Large intestine (tissue), 12 donors: ENCODE measurements around the gene PPP2R5C. TPM values are rescaled to one million over a fixed set of nuclear protein-coding genes. Genes with fewer than 3 reads are reported as not detected.
"Not testable (repeated sequence)": the region's sequence is repeated elsewhere in the genome, so short reads cannot be mapped to it uniquely, and the experiment has no call there.

Experiments used
- DNase-seq, 2 donors: peaks; one replicate each; pipeline versions ENCODE4 v3.0.0 to v3.0.0-alpha.2; 2013
- H3K27ac ChIP-seq: one replicate; pipeline ENCODE4 v1.5.1; 2013; ENCODE audit warnings: low read length
- H3K27me3 ChIP-seq: 2 replicates; pipeline ENCODE4 v1.6.1; 2013; ENCODE audit warnings: low read length; ENCODE audit not compliant: control insufficient read depth, insufficient read depth
- H3K36me3 ChIP-seq: 2 replicates; pipeline ENCODE4 v1.6.1; 2013; ENCODE audit warnings: low read length; ENCODE audit not compliant: control insufficient read depth, insufficient read depth
- H3K4me1 ChIP-seq: one replicate; pipeline ENCODE4 v1.6.1; 2013; ENCODE audit warnings: low read length; ENCODE audit not compliant: control insufficient read depth, insufficient read depth
- H3K4me3 ChIP-seq: one replicate; pipeline ENCODE4 v1.5.1; 2013; ENCODE audit warnings: low read length
- H3K9me3 ChIP-seq: one replicate; pipeline ENCODE4 v1.6.1; 2013; ENCODE audit warnings: mild to moderate bottlenecking, low read depth, low read length, moderate library complexity; ENCODE audit not compliant: control insufficient read depth
- WGBS: methylation state at CpG from one replicate; pipeline ENCODE4 v1.1.5; 2013; ENCODE audit warnings: low lambda C conversion rate; ENCODE audit not compliant: insufficient coverage; 5-methylcytosine and 5-hydroxymethylcytosine counted together
- long read RNA-seq, 11 donors: transcript quantifications; one replicate each; lab custom pipeline, GENCODE V29; 2026
- polyA plus RNA-seq: library from polyadenylated mRNA; unstranded; fragments of 120-200 nt; gene quantifications from one replicate; pipeline ENCODE4 v1.2.1, GENCODE V29; 2013

The PPP2R5C gene
- polyA plus RNA-seq: 93.4 TPM
- long read RNA-seq, donor 1, full-length matches to known transcripts: 22 of 22 reads
- long read RNA-seq, donor 1, partial matches to known transcripts: 0 of 22 reads
- long read RNA-seq, donor 1, other reads (novel, unspliced or antisense): 0 of 22 reads
- long read RNA-seq, donor 2, full-length matches to known transcripts: 34 of 52 reads
- long read RNA-seq, donor 2, partial matches to known transcripts: 13 of 52 reads
- long read RNA-seq, donor 2, other reads (novel, unspliced or antisense): 5 of 52 reads
- long read RNA-seq, donor 3: 0 reads
- long read RNA-seq, donor 4, partial matches to known transcripts: 0 of 3 reads
- long read RNA-seq, donor 4, other reads (novel, unspliced or antisense): 0 of 3 reads
- long read RNA-seq, donor 5, full-length matches to known transcripts: 19 of 19 reads
- long read RNA-seq, donor 5, partial matches to known transcripts: 0 of 19 reads
- long read RNA-seq, donor 5, other reads (novel, unspliced or antisense): 0 of 19 reads
- long read RNA-seq, donor 6, full-length matches to known transcripts: 22 of 42 reads
- long read RNA-seq, donor 6, partial matches to known transcripts: 20 of 42 reads
- long read RNA-seq, donor 6, other reads (novel, unspliced or antisense): 0 of 42 reads
- long read RNA-seq, donor 7, full-length matches to known transcripts: 13 of 13 reads
- long read RNA-seq, donor 7, partial matches to known transcripts: 0 of 13 reads
- long read RNA-seq, donor 7, other reads (novel, unspliced or antisense): 0 of 13 reads
- long read RNA-seq, donor 8, full-length matches to known transcripts: 35 of 93 reads
- long read RNA-seq, donor 8, partial matches to known transcripts: 58 of 93 reads
- long read RNA-seq, donor 8, other reads (novel, unspliced or antisense): 0 of 93 reads
- long read RNA-seq, donor 9, full-length matches to known transcripts: 19 of 19 reads
- long read RNA-seq, donor 9, partial matches to known transcripts: 0 of 19 reads
- long read RNA-seq, donor 9, other reads (novel, unspliced or antisense): 0 of 19 reads
- long read RNA-seq, donor 10, full-length matches to known transcripts: 22 of 28 reads
- long read RNA-seq, donor 10, partial matches to known transcripts: 6 of 28 reads
- long read RNA-seq, donor 10, other reads (novel, unspliced or antisense): 0 of 28 reads
- long read RNA-seq, donor 11, full-length matches to known transcripts: 21 of 21 reads
- long read RNA-seq, donor 11, partial matches to known transcripts: 0 of 21 reads
- long read RNA-seq, donor 11, other reads (novel, unspliced or antisense): 0 of 21 reads

GRCh38 chr14:101761032-101761880, at the start of gene PPP2R5C:
PPP2R5C (plus strand) TSS chr14:101761709; CDS start chr14:101761894, 185 bp downstream.
- H3K27me3 ChIP-seq: peaks cover 7% of the 10 kb centered on the region
- DNase-seq: peak; percentile 84 to 92
- WGBS: no CpG with 5 or more reads among the region's 110 CpGs
- peak within 1 kb of the TSS; percentile 96 for H3K4me3 ChIP-seq
- peak within 1 kb of the TSS; percentile 100 for H3K27ac ChIP-seq
- H3K36me3 ChIP-seq: peaks cover 4% of the 10 kb centered on the region
- H3K4me1 ChIP-seq: peaks cover 8% of the 10 kb centered on the region
- no peaks in the 10 kb centered on the region for H3K9me3 ChIP-seq

- no CpG with 5 or more reads among the region's 12 CpGs for WGBS
Observed at GRCh38 chr14:101711857-101712233, 49.7 kb upstream of the PPP2R5C start.

GRCh38 chr14:101712341-101712740, 49.2 kb upstream of the PPP2R5C start:
- not testable (repeated sequence) for H3K4me3 ChIP-seq, H3K36me3 ChIP-seq, H3K27ac ChIP-seq, H3K27me3 ChIP-seq, DNase-seq, H3K9me3 ChIP-seq
- H3K4me1 ChIP-seq: peaks cover 13% of the 10 kb centered on the region
- WGBS: no CpG with 5 or more reads among the region's 15 CpGs

More at GRCh38 chr14:101711857-101712233, 49.7 kb upstream of the PPP2R5C start:
- H3K36me3 ChIP-seq, H3K9me3 ChIP-seq, H3K27me3 ChIP-seq, H3K4me3 ChIP-seq, H3K27ac ChIP-seq, DNase-seq: not testable (repeated sequence)
- H3K4me1 ChIP-seq: peaks cover 13% of the 10 kb centered on the region

- DNase-seq, H3K4me3 ChIP-seq, H3K9me3 ChIP-seq, H3K27ac ChIP-seq, H3K27me3 ChIP-seq, H3K4me1 ChIP-seq, H3K36me3 ChIP-seq: not testable (repeated sequence)
- no CpG with 5 or more reads among the region's 11 CpGs for WGBS
Observed at GRCh38 chr14:101713091-101713490, 48.4 kb upstream of the PPP2R5C start.

- Histone ChIP-seq H3K27me3 (no peaks in the 10 kb centered on the region), H3K4me3 (no peak overlapping the region), H3K9me3 (peaks cover 4% of the 10 kb centered on the region), H3K36me3 (no peaks in the 10 kb centered on the region), H3K4me1 (peaks cover under 1% of the 10 kb centered on the region), H3K27ac (no peak overlapping the region)
- WGBS: no CpG with 5 or more reads among the region's 7 CpGs
- DNase-seq: no peak
Observed at GRCh38 chr14:101713621-101714349, 47.7 kb upstream of the PPP2R5C start.

- Histone ChIP-seq H3K36me3 (no peaks in the 10 kb centered on the region), H3K27me3 (no peaks in the 10 kb centered on the region), H3K9me3 (peaks cover 4% of the 10 kb centered on the region), H3K27ac (no peak overlapping the region), H3K4me1 (no peaks in the 10 kb centered on the region), H3K4me3 (no peak overlapping the region)
- DNase-seq: no peak
- no CpG with 5 or more reads among the region's 3 CpGs for WGBS
Observed at GRCh38 chr14:101714394-101714793, 47.1 kb upstream of the PPP2R5C start.

GRCh38 chr14:101715210-101716076, 46.1 kb upstream of the PPP2R5C start:
- Histone ChIP-seq H3K4me1 (no peaks in the 10 kb centered on the region), H3K9me3 (peaks cover 4% of the 10 kb centered on the region), H3K4me3 (no peak overlapping the region), H3K27ac (no peak overlapping the region), H3K27me3 (no peaks in the 10 kb centered on the region), H3K36me3 (no peaks in the 10 kb centered on the region)
- no peak for DNase-seq
- no CpG with 5 or more reads among the region's 14 CpGs for WGBS

GRCh38 chr14:101716077-101716950, 45.2 kb upstream of the PPP2R5C start:
- no peaks in the 10 kb centered on the region for H3K4me1 ChIP-seq
- no peaks in the 10 kb centered on the region for H3K36me3 ChIP-seq
- H3K27ac ChIP-seq: no peak overlapping the region
- DNase-seq: no peak
- H3K9me3 ChIP-seq: peaks cover 4% of the 10 kb centered on the region
- H3K27me3 ChIP-seq: no peaks in the 10 kb centered on the region
- no CpG with 5 or more reads among the region's 19 CpGs for WGBS
- H3K4me3 ChIP-seq: no peak overlapping the region
